BE2C (cell line): ENCODE results near the gene PPIP5K2. TPM values are rescaled to one million over a fixed set of nuclear protein-coding genes. Genes with fewer than 3 reads are reported as not detected.
"Not testable (repeated sequence)": the region's sequence is repeated elsewhere in the genome, so short reads cannot be mapped to it uniquely, and the experiment has no call there.

Source experiments
- DNase-seq: peaks from one replicate; pipeline ENCODE4 v3.0.0-alpha.2; 2020
- H3K27me3 ChIP-seq: fragments of 250-450 bp; sonication (Bioruptor Pico); 2 replicates; pipeline ENCODE4 v1.5.1; 2020; ENCODE audit warnings: mild to moderate bottlenecking
- H3K36me3 ChIP-seq: fragments of 250-450 bp; sonication (Bioruptor Pico); 2 replicates; pipeline ENCODE4 v1.5.1; 2020; ENCODE audit warnings: mild to moderate bottlenecking
- H3K4me1 ChIP-seq: fragments of 250-450 bp; sonication (Bioruptor Pico); 2 replicates; pipeline ENCODE4 v1.5.1; 2020
- H3K4me3 ChIP-seq: 2 replicates; pipeline ENCODE4 v1.5.1; 2011; ENCODE audit warnings: low read depth, low read length
- H3K9me3 ChIP-seq: fragments of 250-450 bp; sonication (Bioruptor Pico); 2 replicates; pipeline ENCODE4 v1.5.1; 2020
- CTCF ChIP-seq: IDR thresholded peaks from 2 replicates; pipeline ENCODE4 v1.5.1; 2012; ENCODE audit warnings: mild to moderate bottlenecking, low read depth, low read length
- polyA plus RNA-seq: library from polyadenylated mRNA; unstranded; fragments of >200 nt; gene quantifications from one replicate; pipeline ENCODE4 v1.2.1, GENCODE V29; 2012; ENCODE audit warnings: low read depth, missing spikeins; ENCODE audit not compliant: insufficient read length, insufficient read depth

PPIP5K2 gene
- polyA plus RNA-seq, result 9.8 TPM

- no peak for TF ChIP-seq CTCF
- H3K4me3 ChIP-seq, result peak within 1 kb of the TSS; percentile 77
- no peaks in the 10 kb centered on the region for H3K36me3 ChIP-seq
- H3K9me3 ChIP-seq, result no peaks in the 10 kb centered on the region
- no peaks in the 10 kb centered on the region for H3K27me3 ChIP-seq
- peak; percentile 95 for DNase-seq
- H3K4me1 ChIP-seq, result peaks cover 3% of the 10 kb centered on the region; the same call in 1 of the 2 replicates
Observed at GRCh38 chr5:103119765-103120606, at the start of gene PPIP5K2, which contains the start of gene GIN1. TSS of gene PPIP5K2 (plus strand) at chr5:103120301. CDS start at chr5:103129590, 9,289 bp downstream. TSS of gene GIN1 (minus strand) at chr5:103120138. CDS start at chr5:103108707, 11,431 bp downstream.

GRCh38 chr5:103073500-103073899 is 46.6 kb upstream of the PPIP5K2 start:
- not testable (repeated sequence) for H3K9me3 ChIP-seq, H3K4me1 ChIP-seq, DNase-seq, H3K36me3 ChIP-seq, H3K4me3 ChIP-seq, H3K27me3 ChIP-seq

GRCh38 chr5:103075442-103075841 is 44.7 kb upstream of the PPIP5K2 start:
- TF ChIP-seq CTCF, result no peak
- Histone ChIP-seq H3K36me3 (no peaks in the 10 kb centered on the region), H3K4me1 (no peaks in the 10 kb centered on the region), H3K27me3 (no peaks in the 10 kb centered on the region), H3K4me3 (no peak overlapping the region), H3K9me3 (no peaks in the 10 kb centered on the region)
- no peak for DNase-seq

GRCh38 chr5:103079796-103080195 is 40.3 kb upstream of the PPIP5K2 start:
- Histone ChIP-seq H3K9me3 (no peaks in the 10 kb centered on the region), H3K27me3 (no peaks in the 10 kb centered on the region), H3K36me3 (no peaks in the 10 kb centered on the region), H3K4me1 (no peaks in the 10 kb centered on the region), H3K4me3 (no peak overlapping the region)
- no peak for TF ChIP-seq CTCF
- DNase-seq, result no peak

GRCh38 chr5:103086547-103086946 is 33.6 kb upstream of the PPIP5K2 start:
- no peaks in the 10 kb centered on the region for H3K9me3 ChIP-seq
- H3K4me1 ChIP-seq, result no peaks in the 10 kb centered on the region
- no peak for TF ChIP-seq CTCF
- no peaks in the 10 kb centered on the region for H3K27me3 ChIP-seq
- DNase-seq, result no peak
- no peak overlapping the region for H3K4me3 ChIP-seq
- no peaks in the 10 kb centered on the region; the same call in 1 of the 2 replicates for H3K36me3 ChIP-seq

- no peaks in the 10 kb centered on the region; the same call in 1 of the 2 replicates for H3K36me3 ChIP-seq
- no peaks in the 10 kb centered on the region for H3K9me3 ChIP-seq
- H3K27me3 ChIP-seq, result no peaks in the 10 kb centered on the region
- no peak for DNase-seq
- no peaks in the 10 kb centered on the region for H3K4me1 ChIP-seq
- TF ChIP-seq CTCF, result no peak
- H3K4me3 ChIP-seq, result no peak overlapping the region
Observed at GRCh38 chr5:103089272-103089671, 30.8 kb upstream of the PPIP5K2 start.
